H9 (cell line): ENCODE data around the gene SEMA3C. TPM values are rescaled to one million over a fixed set of nuclear protein-coding genes. Genes with fewer than 3 reads are reported as not detected.

ENCODE experiments used
- DNase-seq: peaks from one replicate; pipeline ENCODE4 v3.0.0-alpha.2; 2017
- H2AFZ ChIP-seq: one replicate; pipeline ENCODE4 v1.6.1; 2013; ENCODE audit warnings: mild to moderate bottlenecking, low read length, control low read depth, moderate library complexity
- H2AK5ac ChIP-seq: 2 replicates; pipeline ENCODE4 v1.6.1; 2013; ENCODE audit warnings: low read length, control low read depth, mixed read lengths; ENCODE audit not compliant: insufficient read length
- H2BK120ac ChIP-seq: one replicate; pipeline ENCODE4 v1.6.1; 2013; ENCODE audit warnings: low read depth, mild to moderate bottlenecking, low read length, control low read depth, inconsistent platforms; ENCODE audit not compliant: poor library complexity, severe bottlenecking
- H2BK12ac ChIP-seq: 2 replicates; pipeline ENCODE4 v1.6.1; 2013; ENCODE audit warnings: low read length, control low read depth, mixed read lengths, low read depth; ENCODE audit not compliant: insufficient read length
- H2BK15ac ChIP-seq: 2 replicates; pipeline ENCODE4 v1.6.1; 2013; ENCODE audit warnings: low read depth, low read length, control low read depth
- H2BK20ac ChIP-seq: one replicate; pipeline ENCODE4 v1.6.1; 2013; ENCODE audit warnings: low read depth, mild to moderate bottlenecking, low read length, control low read depth, inconsistent platforms; ENCODE audit not compliant: poor library complexity, severe bottlenecking
- H2BK5ac ChIP-seq: 2 replicates; pipeline ENCODE4 v1.6.1; 2013; ENCODE audit warnings: low read length, control low read depth, mixed read lengths; ENCODE audit not compliant: insufficient read length
- H3K14ac ChIP-seq: 2 replicates; pipeline ENCODE4 v1.6.1; 2013; ENCODE audit warnings: low read length, control low read depth; ENCODE audit not compliant: insufficient read depth
- H3K18ac ChIP-seq: 2 replicates; pipeline ENCODE4 v1.6.1; 2013; ENCODE audit warnings: low read depth, mild to moderate bottlenecking, mixed read lengths, low read length, control low read depth; ENCODE audit not compliant: insufficient read length
- H3K23ac ChIP-seq: 2 replicates; pipeline ENCODE4 v1.6.1; 2013; ENCODE audit warnings: low read length, control low read depth, mixed read lengths, low read depth; ENCODE audit not compliant: insufficient read length
- H3K23me2 ChIP-seq: 2 replicates; pipeline ENCODE4 v1.6.1; 2013; ENCODE audit warnings: low read depth, mild to moderate bottlenecking, mixed read lengths, low read length, control low read depth; ENCODE audit not compliant: insufficient read length, poor library complexity, severe bottlenecking
- H3K27ac ChIP-seq: 2 replicates; pipeline ENCODE4 v1.5.1; 2013; ENCODE audit warnings: low read length, control low read depth, mixed read lengths, low read depth; ENCODE audit not compliant: insufficient read length
- H3K27me3 ChIP-seq: 2 replicates; pipeline ENCODE4 v1.6.1; 2013; ENCODE audit warnings: low read length, control low read depth, inconsistent platforms; ENCODE audit not compliant: insufficient read depth
- H3K4ac ChIP-seq: 2 replicates; pipeline ENCODE4 v1.6.1; 2013; ENCODE audit warnings: low read depth, mild to moderate bottlenecking, control low read depth, inconsistent platforms, low read length, moderate library complexity
- H3K4me1 ChIP-seq: 2 replicates; pipeline ENCODE4 v1.6.1; 2013; ENCODE audit warnings: low read length, control low read depth, inconsistent platforms; ENCODE audit not compliant: insufficient read depth
- H3K4me2 ChIP-seq: 2 replicates; pipeline ENCODE4 v1.6.1; 2013; ENCODE audit warnings: low read length, control low read depth, mixed read lengths; ENCODE audit not compliant: insufficient read length, insufficient read depth
- H3K56ac ChIP-seq: 2 replicates; pipeline ENCODE4 v1.6.1; 2013; ENCODE audit warnings: low read depth, mild to moderate bottlenecking, mixed read lengths, low read length, control low read depth; ENCODE audit not compliant: insufficient read length
- H3K79me1 ChIP-seq: 2 replicates; pipeline ENCODE4 v1.6.1; 2013; ENCODE audit warnings: low read depth, mild to moderate bottlenecking, moderate library complexity, low read length, control low read depth, inconsistent platforms; ENCODE audit not compliant: insufficient read depth, poor library complexity, severe bottlenecking
- H3K79me2 ChIP-seq: 2 replicates; pipeline ENCODE4 v1.6.1; 2013; ENCODE audit warnings: low read length, control low read depth, inconsistent platforms; ENCODE audit not compliant: insufficient read depth
- H3K9ac ChIP-seq: 2 replicates; pipeline ENCODE4 v1.6.1; 2013; ENCODE audit warnings: low read length, control low read depth, mixed read lengths; ENCODE audit not compliant: insufficient read length; ENCODE audit errors: extremely low read depth
- H3K9me3 ChIP-seq: one replicate; pipeline ENCODE4 v1.6.1; 2013; ENCODE audit warnings: low read depth, low read length, inconsistent platforms; ENCODE audit not compliant: control insufficient read depth
- H3T11ph ChIP-seq: one replicate; pipeline ENCODE4 v1.6.1; 2013; ENCODE audit warnings: mild to moderate bottlenecking, low read length, control low read depth, inconsistent platforms
- H4K20me1 ChIP-seq: one replicate; pipeline ENCODE4 v1.6.1; 2013; ENCODE audit not compliant: control insufficient read depth, insufficient read length, insufficient read depth
- H4K5ac ChIP-seq: 2 replicates; pipeline ENCODE4 v1.6.1; 2013; ENCODE audit warnings: low read depth, mild to moderate bottlenecking, mixed read lengths, low read length, control low read depth; ENCODE audit not compliant: insufficient read length
- H4K8ac ChIP-seq: replicated peaks from 2 replicates; pipeline ENCODE4 v1.6.1; 2013; ENCODE audit warnings: low read length, control low read depth, mixed read lengths, low read depth; ENCODE audit not compliant: insufficient read length
- H4K91ac ChIP-seq: 2 replicates; pipeline ENCODE4 v1.6.1; 2013; ENCODE audit warnings: low read depth, mild to moderate bottlenecking, moderate library complexity, mixed read lengths, low read length, control low read depth; ENCODE audit not compliant: insufficient read length
- H3K27ac Mint-ChIP-seq, 3 experiments: 2 replicates in 2 of 3; 3 replicates in 1 of 3; pipeline ENCODE4 v1.8.0; 2020 to 2021; ENCODE audit warnings: mixed read lengths in 3 of 3, mild to moderate bottlenecking in 1 of 3, moderate library complexity in 1 of 3
- H3K27me3 Mint-ChIP-seq: 2 replicates; pipeline ENCODE4 v1.8.0; 2021; ENCODE audit warnings: low read depth, mild to moderate bottlenecking, moderate library complexity, mixed read lengths
- H3K36me3 Mint-ChIP-seq, 3 experiments: 2 replicates in 2 of 3; 3 replicates in 1 of 3; pipeline ENCODE4 v1.8.0; 2020 to 2021; ENCODE audit warnings: low read depth in 3 of 3, mixed read lengths in 3 of 3; ENCODE audit not compliant: insufficient read depth in 1 of 3
- H3K4me1 Mint-ChIP-seq, 2 experiments: 2 replicates each; pipeline ENCODE4 v1.8.0; 2020; ENCODE audit warnings: mixed read lengths in 2 of 2
- H3K4me3 Mint-ChIP-seq, 2 experiments: 2 replicates in 1 of 2; 3 replicates in 1 of 2; pipeline ENCODE4 v1.8.0; 2020 to 2021; ENCODE audit warnings: mild to moderate bottlenecking in 2 of 2, mixed read lengths in 2 of 2, moderate library complexity in 1 of 2
- H3K9me3 Mint-ChIP-seq, 2 experiments: 2 replicates in 1 of 2; 3 replicates in 1 of 2; pipeline ENCODE4 v1.8.0; 2020; ENCODE audit warnings: mild to moderate bottlenecking in 2 of 2, mixed read lengths in 2 of 2, moderate library complexity in 1 of 2
- WGBS: extraction: QIAGEN DNeasy Blood & Tissue Kit; methylation state at CpG from one replicate; pipeline ENCODE4 v1.1.7; 2013; ENCODE audit warnings: missing lambda C conversion rate, low lambda C conversion rate, mixed read lengths; ENCODE audit not compliant: insufficient read length; ENCODE audit errors: extremely low coverage; 5-methylcytosine and 5-hydroxymethylcytosine counted together
- total RNA-seq: library from RNA; stranded (reverse); gene quantifications from 2 replicates; pipeline ENCODE4 v1.2.1, GENCODE V29; 2021
- TF ChIP-seq, protein P1 (sequence below): fragments of 200-600 bp; sonication (generic); conservative IDR thresholded peaks from 3 replicates; pipeline ENCODE4 v1.8.0; 2021; ENCODE audit warnings: antibody characterized with exemption, mild to moderate bottlenecking

Gene SEMA3C
- total RNA-seq, 1 experiment from 2014 or later, result 1.6 TPM

DNA sequence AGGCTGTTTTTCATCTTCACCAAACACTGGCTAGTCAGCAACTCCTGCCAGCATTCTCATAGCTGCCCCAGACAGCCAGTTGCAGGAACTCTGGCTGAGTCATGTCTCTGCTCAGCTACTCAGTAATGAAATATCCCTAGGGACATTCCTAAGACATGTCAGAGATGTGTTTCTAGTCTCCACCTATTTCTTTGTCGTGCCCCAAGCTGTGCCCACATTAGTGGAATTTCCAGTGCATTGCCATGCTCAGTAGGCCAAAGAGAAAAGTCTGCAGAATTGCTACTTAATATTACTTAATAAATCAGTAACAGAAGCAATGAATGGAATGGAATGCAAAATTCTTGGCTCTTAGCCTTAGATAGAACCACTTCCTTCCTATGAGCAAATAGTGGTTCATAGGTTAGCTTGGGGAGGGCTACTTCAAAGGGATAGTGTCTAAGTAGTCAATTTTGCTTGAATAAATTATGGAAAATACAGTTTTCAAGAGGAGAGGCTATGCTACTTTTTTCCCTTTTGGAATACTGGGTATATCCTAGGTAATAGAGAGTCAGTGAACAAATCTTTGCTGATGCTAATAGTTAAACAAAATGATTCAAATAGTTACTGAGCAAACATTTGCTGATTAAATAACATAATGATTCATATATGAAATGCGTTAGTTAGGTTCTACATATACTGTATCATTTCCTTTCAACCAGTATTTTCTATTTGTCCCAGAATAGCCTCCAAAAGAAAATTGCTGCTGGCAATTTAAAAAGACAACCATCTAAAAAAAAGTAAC is 23.6 kb upstream of the SEMA3C start:
- Histone ChIP-seq H2AK5ac (no peak overlapping the region), H3K27ac (no peak overlapping the region), H2AFZ (no peak overlapping the region), H3K56ac (no peak overlapping the region), H3K18ac (no peak overlapping the region), H4K20me1 (no peaks in the 10 kb centered on the region), H4K91ac (no peak overlapping the region), H3K79me2 (no peaks in the 10 kb centered on the region), H3K23me2 (no peaks in the 10 kb centered on the region), H3K23ac (no peak overlapping the region), H3K4ac (no peak overlapping the region), H4K8ac (no peak overlapping the region), H3K14ac (no peak overlapping the region), H2BK120ac (no peak overlapping the region), H2BK15ac (no peak overlapping the region), H3K4me1 (no peaks in the 10 kb centered on the region), H2BK12ac (no peak overlapping the region), H3K9ac (no peak overlapping the region), H3K27me3 (no peaks in the 10 kb centered on the region), H4K5ac (no peak overlapping the region), H3K79me1 (no peaks in the 10 kb centered on the region), H2BK5ac (no peak overlapping the region), H2BK20ac (no peak overlapping the region), H3K9me3 (no peaks in the 10 kb centered on the region), H3T11ph (no peak overlapping the region), H3K4me2 (no peak overlapping the region)
- Mint-ChIP-seq H3K9me3 (no peaks in the 10 kb centered on the region), H3K4me3 (no peak overlapping the region), H3K4me1 (peaks cover 0 to 4% of the 10 kb centered on the region in 2 experiments; a peak in 2 of 4 replicates), H3K27me3 (no peaks in the 10 kb centered on the region; the same call in 1 of the 2 replicates), H3K27ac (no peak overlapping the region), H3K36me3 (no peaks in the 10 kb centered on the region)
- WGBS, result no CpG with 5 or more reads among the region's 2 CpGs
- no peak for DNase-seq
- TF ChIP-seq, protein P1, sequence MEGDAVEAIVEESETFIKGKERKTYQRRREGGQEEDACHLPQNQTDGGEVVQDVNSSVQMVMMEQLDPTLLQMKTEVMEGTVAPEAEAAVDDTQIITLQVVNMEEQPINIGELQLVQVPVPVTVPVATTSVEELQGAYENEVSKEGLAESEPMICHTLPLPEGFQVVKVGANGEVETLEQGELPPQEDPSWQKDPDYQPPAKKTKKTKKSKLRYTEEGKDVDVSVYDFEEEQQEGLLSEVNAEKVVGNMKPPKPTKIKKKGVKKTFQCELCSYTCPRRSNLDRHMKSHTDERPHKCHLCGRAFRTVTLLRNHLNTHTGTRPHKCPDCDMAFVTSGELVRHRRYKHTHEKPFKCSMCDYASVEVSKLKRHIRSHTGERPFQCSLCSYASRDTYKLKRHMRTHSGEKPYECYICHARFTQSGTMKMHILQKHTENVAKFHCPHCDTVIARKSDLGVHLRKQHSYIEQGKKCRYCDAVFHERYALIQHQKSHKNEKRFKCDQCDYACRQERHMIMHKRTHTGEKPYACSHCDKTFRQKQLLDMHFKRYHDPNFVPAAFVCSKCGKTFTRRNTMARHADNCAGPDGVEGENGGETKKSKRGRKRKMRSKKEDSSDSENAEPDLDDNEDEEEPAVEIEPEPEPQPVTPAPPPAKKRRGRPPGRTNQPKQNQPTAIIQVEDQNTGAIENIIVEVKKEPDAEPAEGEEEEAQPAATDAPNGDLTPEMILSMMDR, result no peak
